ENCODE results near the gene RAE1. TPM values are rescaled to one million over a fixed set of nuclear protein-coding genes. Genes with fewer than 3 reads are reported as not detected.

The RAE1 gene
- total RNA-seq, 1 experiment from 2014 or later: 46.3 TPM

DNA sequence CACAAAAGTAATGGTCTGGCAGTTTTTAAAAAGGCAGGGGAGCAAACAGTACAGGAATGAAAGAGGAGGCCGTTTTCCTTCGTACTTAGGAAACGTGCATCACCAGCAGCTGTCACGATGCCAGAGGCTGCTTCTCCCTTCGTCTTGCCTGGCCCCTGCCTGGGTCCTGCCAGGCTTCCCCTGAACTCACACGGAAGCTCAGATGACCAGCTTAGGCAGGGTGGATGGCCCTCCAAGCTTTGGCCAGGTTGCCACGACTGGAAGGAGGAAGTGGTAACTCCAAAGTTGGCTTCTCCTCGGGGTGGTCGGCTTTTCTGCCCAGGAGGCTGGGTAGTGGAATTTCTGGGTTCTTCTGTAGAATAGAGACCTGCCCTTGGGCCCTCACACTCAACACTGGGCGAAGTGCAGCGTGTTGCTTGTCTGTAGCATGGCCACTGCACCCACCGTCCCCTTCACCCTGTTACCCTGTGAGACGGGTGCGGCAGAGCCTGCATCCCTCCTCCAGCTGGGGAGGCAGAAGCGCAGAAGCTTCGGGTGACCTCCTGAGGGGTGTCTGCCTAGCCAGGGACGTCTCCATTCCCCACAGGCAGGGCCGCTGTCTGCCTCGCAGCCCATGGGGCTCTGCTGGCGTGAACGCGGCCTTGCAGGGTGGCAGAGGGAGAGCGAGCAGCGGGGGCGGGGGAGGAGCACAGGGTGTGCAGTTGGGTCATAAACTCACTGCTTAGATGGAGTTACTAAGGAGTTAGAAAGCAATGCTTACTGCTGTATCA, 21.7 kb downstream of the RAE1 start:
- Histone ChIP-seq H3K9me3 (ENCODE audit: control insufficient read depth in 1 of 2, insufficient read depth in 1 of 2, low read depth in 1 of 2, low read length in 2 of 2) (no peaks in the 10 kb centered on the region), H2AFZ (ENCODE audit: low read depth, low read length, poor library complexity, severe bottlenecking) (no peak overlapping the region), H3K79me2 (ENCODE audit: insufficient read depth, low read length) (peaks cover 7% of the 10 kb centered on the region; the same call in 1 of the 2 replicates), H3K4me1 (ENCODE audit: control insufficient read depth in 1 of 2, insufficient read depth in 2 of 2, low read length in 2 of 2) (no peaks in the 10 kb centered on the region), H3K27ac (ENCODE audit: low read depth, low read length) (no peak overlapping the region), H3K36me3 (ENCODE audit: control insufficient read depth in 1 of 2, insufficient read depth in 2 of 2, low read length in 2 of 2) (peaks cover 79 to 80% of the 10 kb centered on the region in 2 experiments), H3K4me3 (replicated peaks in 1 of 2; ENCODE audit: low read depth in 1 of 2, low read length in 2 of 2) (no peak overlapping the region), H4K20me1 (ENCODE audit: insufficient read depth) (no peaks in the 10 kb centered on the region), H3K27me3 (ENCODE audit: insufficient read depth, low read length) (no peaks in the 10 kb centered on the region), H3K4me2 (ENCODE audit: low read length) (no peak overlapping the region), H3K9me2 (ENCODE audit: insufficient read depth) (no peaks in the 10 kb centered on the region), H3K9ac (ENCODE audit: low read length) (no peak overlapping the region)
- intact Hi-C loops (cut with micrococcal nuclease): no loop called here
- RAD21 ChIA-PET (ENCODE audit: low non-redundant PET in 1 of 2, low total read pairs in 2 of 2, uncharacterized antibody in 2 of 2, unreplicated experiment in 2 of 2): no interaction called here
- BruUV-seq (replicated peaks): no TSS peak
- TF ChIP-seq ELF1 (IDR thresholded peaks at IDR 0.05; ENCODE audit: borderline replicate concordance, low read depth): no peak
- TF ChIP-seq, protein P1, sequence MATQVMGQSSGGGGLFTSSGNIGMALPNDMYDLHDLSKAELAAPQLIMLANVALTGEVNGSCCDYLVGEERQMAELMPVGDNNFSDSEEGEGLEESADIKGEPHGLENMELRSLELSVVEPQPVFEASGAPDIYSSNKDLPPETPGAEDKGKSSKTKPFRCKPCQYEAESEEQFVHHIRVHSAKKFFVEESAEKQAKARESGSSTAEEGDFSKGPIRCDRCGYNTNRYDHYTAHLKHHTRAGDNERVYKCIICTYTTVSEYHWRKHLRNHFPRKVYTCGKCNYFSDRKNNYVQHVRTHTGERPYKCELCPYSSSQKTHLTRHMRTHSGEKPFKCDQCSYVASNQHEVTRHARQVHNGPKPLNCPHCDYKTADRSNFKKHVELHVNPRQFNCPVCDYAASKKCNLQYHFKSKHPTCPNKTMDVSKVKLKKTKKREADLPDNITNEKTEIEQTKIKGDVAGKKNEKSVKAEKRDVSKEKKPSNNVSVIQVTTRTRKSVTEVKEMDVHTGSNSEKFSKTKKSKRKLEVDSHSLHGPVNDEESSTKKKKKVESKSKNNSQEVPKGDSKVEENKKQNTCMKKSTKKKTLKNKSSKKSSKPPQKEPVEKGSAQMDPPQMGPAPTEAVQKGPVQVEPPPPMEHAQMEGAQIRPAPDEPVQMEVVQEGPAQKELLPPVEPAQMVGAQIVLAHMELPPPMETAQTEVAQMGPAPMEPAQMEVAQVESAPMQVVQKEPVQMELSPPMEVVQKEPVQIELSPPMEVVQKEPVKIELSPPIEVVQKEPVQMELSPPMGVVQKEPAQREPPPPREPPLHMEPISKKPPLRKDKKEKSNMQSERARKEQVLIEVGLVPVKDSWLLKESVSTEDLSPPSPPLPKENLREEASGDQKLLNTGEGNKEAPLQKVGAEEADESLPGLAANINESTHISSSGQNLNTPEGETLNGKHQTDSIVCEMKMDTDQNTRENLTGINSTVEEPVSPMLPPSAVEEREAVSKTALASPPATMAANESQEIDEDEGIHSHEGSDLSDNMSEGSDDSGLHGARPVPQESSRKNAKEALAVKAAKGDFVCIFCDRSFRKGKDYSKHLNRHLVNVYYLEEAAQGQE (IDR thresholded peaks at IDR 0.05; ENCODE audit: low read depth): no peak
- DNase-seq (ENCODE audit: low read depth, low spot score) (no peak), ATAC-seq (no peak)
- CTCF ChIA-PET: no interaction called here
- POLR2A ChIA-PET: no interaction called here

DNA sequence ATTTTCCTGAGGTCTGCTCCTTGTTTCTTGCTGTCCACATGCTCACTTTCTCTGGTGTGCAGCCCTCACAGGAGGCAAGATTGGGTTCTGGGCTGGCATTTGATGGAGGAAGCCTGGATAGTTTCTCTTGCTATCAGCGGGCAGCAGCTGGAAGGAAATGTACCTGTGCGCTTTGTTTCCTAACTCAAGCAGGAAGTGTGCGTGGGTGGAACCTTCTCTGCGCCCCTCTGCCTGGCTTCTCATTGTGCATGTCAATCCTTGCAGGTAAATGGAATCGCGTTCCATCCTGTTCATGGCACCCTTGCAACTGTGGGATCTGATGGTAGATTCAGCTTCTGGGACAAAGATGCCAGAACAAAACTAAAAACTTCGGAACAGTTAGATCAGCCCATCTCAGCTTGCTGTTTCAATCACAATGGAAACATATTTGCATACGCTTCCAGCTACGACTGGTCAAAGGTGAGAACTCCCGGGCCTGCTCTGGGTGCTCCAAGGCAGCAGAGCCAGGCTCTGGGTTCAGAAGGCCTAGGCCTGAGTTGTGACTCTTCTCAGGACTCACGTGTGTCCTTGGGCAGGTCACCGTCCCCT, 23.4 kb downstream of the RAE1 start:
- no peak for ATAC-seq
- DNase-seq (ENCODE audit: low read depth, low spot score): no peak
- Histone ChIP-seq H3K9me3 (ENCODE audit: control insufficient read depth in 1 of 2, insufficient read depth in 1 of 2, low read depth in 1 of 2, low read length in 2 of 2) (no peaks in the 10 kb centered on the region), H3K4me3 (replicated peaks in 1 of 2; ENCODE audit: low read depth in 1 of 2, low read length in 2 of 2) (no peak overlapping the region), H3K27me3 (ENCODE audit: insufficient read depth, low read length) (no peaks in the 10 kb centered on the region), H2AFZ (ENCODE audit: low read depth, low read length, poor library complexity, severe bottlenecking) (no peak overlapping the region), H3K79me2 (ENCODE audit: insufficient read depth, low read length) (peaks cover 3% of the 10 kb centered on the region; the same call in 1 of the 2 replicates), H3K27ac (ENCODE audit: low read depth, low read length) (no peak overlapping the region), H3K4me1 (ENCODE audit: control insufficient read depth in 1 of 2, insufficient read depth in 2 of 2, low read length in 2 of 2) (no peaks in the 10 kb centered on the region), H3K9me2 (ENCODE audit: insufficient read depth) (no peaks in the 10 kb centered on the region), H4K20me1 (ENCODE audit: insufficient read depth) (peaks cover 6% of the 10 kb centered on the region; the same call in 1 of the 2 replicates), H3K4me2 (ENCODE audit: low read length) (no peak overlapping the region), H3K9ac (ENCODE audit: low read length) (no peak overlapping the region), H3K36me3 (ENCODE audit: control insufficient read depth in 1 of 2, insufficient read depth in 2 of 2, low read length in 2 of 2) (peaks cover 67 to 75% of the 10 kb centered on the region in 2 experiments)
- POLR2A ChIA-PET: no interaction called here
- CTCF ChIA-PET: no interaction called here
- no TSS peak for BruUV-seq (replicated peaks)
- intact Hi-C loops (cut with micrococcal nuclease): no loop called here
- RAD21 ChIA-PET (ENCODE audit: low non-redundant PET in 1 of 2, low total read pairs in 2 of 2, uncharacterized antibody in 2 of 2, unreplicated experiment in 2 of 2): no interaction called here
- TF ChIP-seq POLR2A (IDR thresholded peaks at IDR 0.05; ENCODE audit: borderline replicate concordance, extremely low read depth, insufficient read depth, insufficient read length) (no peak), CEBPB (IDR thresholded peaks at IDR 0.05; ENCODE audit: low read depth) (no peak), MAX (IDR thresholded peaks at IDR 0.05) (no peak), ELF1 (IDR thresholded peaks at IDR 0.05; ENCODE audit: borderline replicate concordance, low read depth) (no peak), ZFX (IDR thresholded peaks at IDR 0.05) (no peak), EGR1 (IDR thresholded peaks at IDR 0.05; ENCODE audit: low read depth) (no peak), SRF (IDR thresholded peaks at IDR 0.05; ENCODE audit: low read depth) (no peak), YY1 (IDR thresholded peaks at IDR 0.05; ENCODE audit: extremely low read depth, insufficient replicate concordance, low read depth, low read length) (no peak), TCF7L2 (IDR thresholded peaks at IDR 0.05; ENCODE audit: borderline replicate concordance, extremely low read depth, insufficient read depth, insufficient read length) (no peak)
- TF ChIP-seq, protein P2, sequence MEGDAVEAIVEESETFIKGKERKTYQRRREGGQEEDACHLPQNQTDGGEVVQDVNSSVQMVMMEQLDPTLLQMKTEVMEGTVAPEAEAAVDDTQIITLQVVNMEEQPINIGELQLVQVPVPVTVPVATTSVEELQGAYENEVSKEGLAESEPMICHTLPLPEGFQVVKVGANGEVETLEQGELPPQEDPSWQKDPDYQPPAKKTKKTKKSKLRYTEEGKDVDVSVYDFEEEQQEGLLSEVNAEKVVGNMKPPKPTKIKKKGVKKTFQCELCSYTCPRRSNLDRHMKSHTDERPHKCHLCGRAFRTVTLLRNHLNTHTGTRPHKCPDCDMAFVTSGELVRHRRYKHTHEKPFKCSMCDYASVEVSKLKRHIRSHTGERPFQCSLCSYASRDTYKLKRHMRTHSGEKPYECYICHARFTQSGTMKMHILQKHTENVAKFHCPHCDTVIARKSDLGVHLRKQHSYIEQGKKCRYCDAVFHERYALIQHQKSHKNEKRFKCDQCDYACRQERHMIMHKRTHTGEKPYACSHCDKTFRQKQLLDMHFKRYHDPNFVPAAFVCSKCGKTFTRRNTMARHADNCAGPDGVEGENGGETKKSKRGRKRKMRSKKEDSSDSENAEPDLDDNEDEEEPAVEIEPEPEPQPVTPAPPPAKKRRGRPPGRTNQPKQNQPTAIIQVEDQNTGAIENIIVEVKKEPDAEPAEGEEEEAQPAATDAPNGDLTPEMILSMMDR (IDR thresholded peaks at IDR 0.05 in 2 of 3, conservative IDR thresholded peaks at IDR 0.05 in 1 of 3; ENCODE audit: borderline replicate concordance in 1 of 3, insufficient read depth in 1 of 3, low read depth in 2 of 3, low read length in 2 of 3): no peak

Data from HCT116 (cell line).